HepG2 (cell line): ENCODE results near the gene MYL6B. TPM values are rescaled to one million over a fixed set of nuclear protein-coding genes. Genes with fewer than 3 reads are reported as not detected.

ENCODE experiments used
- ARHGAP35 ChIP-seq: sonication (generic); formaldehyde crosslinking; IDR thresholded peaks from 2 replicates; pipeline ENCODE4 v1.9.0; 2022; ENCODE audit warnings: mild to moderate bottlenecking, inconsistent platforms, moderate library complexity, missing genetic modification reagents, borderline replicate concordance
- ARID2 ChIP-seq: sonication (generic); formaldehyde crosslinking; IDR thresholded peaks from 2 replicates; pipeline ENCODE4 v1.8.1; 2022; ENCODE audit warnings: mild to moderate bottlenecking, missing genetic modification reagents, borderline replicate concordance
- CBX5 ChIP-seq: sonication (generic); formaldehyde crosslinking; IDR thresholded peaks from 2 replicates; pipeline ENCODE4 v1.4.0; 2020; ENCODE audit warnings: missing genetic modification reagents, borderline replicate concordance
- GFI1 ChIP-seq: sonication (generic); formaldehyde crosslinking; IDR thresholded peaks from 2 replicates; pipeline ENCODE4 v1.5.0; 2020; ENCODE audit warnings: missing genetic modification reagents, mild to moderate bottlenecking, borderline replicate concordance
- MEIS1 ChIP-seq: sonication (generic); formaldehyde crosslinking; IDR thresholded peaks from 2 replicates; pipeline ENCODE4 v1.9.0; 2021; ENCODE audit warnings: mild to moderate bottlenecking, missing genetic modification reagents, moderate library complexity, borderline replicate concordance
- MTF1 ChIP-seq: sonication (generic); formaldehyde crosslinking; IDR thresholded peaks from 2 replicates; pipeline ENCODE4 v1.5.0; 2020; ENCODE audit warnings: missing genetic modification reagents
- NFYC ChIP-seq: IDR thresholded peaks from 2 replicates; pipeline ENCODE4 v1.6.1; 2016; ENCODE audit warnings: missing genetic modification reagents, missing compliant biosample characterization
- SMARCC2 ChIP-seq: fragments of 450-650 bp; IDR thresholded peaks from 2 replicates; pipeline ENCODE4 v1.6.1; 2017; ENCODE audit warnings: antibody characterized with exemption, mild to moderate bottlenecking
- WIZ ChIP-seq: sonication (generic); formaldehyde crosslinking; IDR thresholded peaks from 2 replicates; pipeline ENCODE4 v1.5.1; 2020; ENCODE audit warnings: mild to moderate bottlenecking, missing genetic modification reagents
- ZNF547 ChIP-seq: sonication (generic); formaldehyde crosslinking; IDR thresholded peaks from 2 replicates; pipeline ENCODE4 v1.5.1; 2020; ENCODE audit warnings: mild to moderate bottlenecking, missing genetic modification reagents
- polyA plus RNA-seq, 8 experiments: library from polyadenylated mRNA; depleted of rRNA in 3 of 8; stranded (reverse) in 7 of 8; unstranded in 1 of 8; fragments of >200 nt; fragmentation: Illumina TruSeq in 4 of 8; extraction: Trizol in 4 of 8; gene quantifications; 2 replicates each; pipeline versions ENCODE4 v1.2.1 to v1.2.3, GENCODE V29; 2011 to 2016; ENCODE audit warnings: low read depth in 4 of 8, missing spikeins in 1 of 8, mixed read lengths in 1 of 8; ENCODE audit not compliant: insufficient read depth in 1 of 8
- total RNA-seq, 5 experiments: library from RNA; depleted of rRNA; stranded (reverse); fragments of >200 nt; fragmentation: Illumina TruSeq; extraction: Trizol; gene quantifications; 2 replicates each; pipeline ENCODE4 v1.2.3, GENCODE V29; 2016; ENCODE audit warnings: low read depth in 1 of 5
- TF ChIP-seq, protein P1 (sequence below): IDR thresholded peaks from 2 replicates; pipeline ENCODE4 v1.6.1; 2016; ENCODE audit warnings: missing compliant biosample characterization, missing genetic modification reagents, borderline replicate concordance
- TF ChIP-seq, protein P2 (sequence below), 2 experiments: fragments of 450-650 bp in 1 of 2; sonication (generic) in 1 of 2; formaldehyde crosslinking in 1 of 2; IDR thresholded peaks; 2 replicates each; pipeline versions ENCODE4 v1.6.1 to v1.8.0; 2016 to 2022; ENCODE audit warnings: antibody characterized with exemption in 1 of 2, mild to moderate bottlenecking in 1 of 2, missing genetic modification reagents in 1 of 2
- TF ChIP-seq, protein P3 (sequence below): sonication (generic); formaldehyde crosslinking; IDR thresholded peaks from 2 replicates; pipeline ENCODE4 v1.4.0; 2020; ENCODE audit warnings: low read depth, mild to moderate bottlenecking, missing genetic modification reagents
- TF ChIP-seq, protein P4 (sequence below): sonication (generic); formaldehyde crosslinking; IDR thresholded peaks from 2 replicates; pipeline ENCODE4 v1.4.0; 2020; ENCODE audit warnings: missing genetic modification reagents

The MYL6B gene
- total and polyA plus RNA-seq, 2 of the 13 experiments (the other 11 are each of a cell fraction or from before 2014, with no cell fraction given), result 75.7 to 88.7 TPM

DNA sequence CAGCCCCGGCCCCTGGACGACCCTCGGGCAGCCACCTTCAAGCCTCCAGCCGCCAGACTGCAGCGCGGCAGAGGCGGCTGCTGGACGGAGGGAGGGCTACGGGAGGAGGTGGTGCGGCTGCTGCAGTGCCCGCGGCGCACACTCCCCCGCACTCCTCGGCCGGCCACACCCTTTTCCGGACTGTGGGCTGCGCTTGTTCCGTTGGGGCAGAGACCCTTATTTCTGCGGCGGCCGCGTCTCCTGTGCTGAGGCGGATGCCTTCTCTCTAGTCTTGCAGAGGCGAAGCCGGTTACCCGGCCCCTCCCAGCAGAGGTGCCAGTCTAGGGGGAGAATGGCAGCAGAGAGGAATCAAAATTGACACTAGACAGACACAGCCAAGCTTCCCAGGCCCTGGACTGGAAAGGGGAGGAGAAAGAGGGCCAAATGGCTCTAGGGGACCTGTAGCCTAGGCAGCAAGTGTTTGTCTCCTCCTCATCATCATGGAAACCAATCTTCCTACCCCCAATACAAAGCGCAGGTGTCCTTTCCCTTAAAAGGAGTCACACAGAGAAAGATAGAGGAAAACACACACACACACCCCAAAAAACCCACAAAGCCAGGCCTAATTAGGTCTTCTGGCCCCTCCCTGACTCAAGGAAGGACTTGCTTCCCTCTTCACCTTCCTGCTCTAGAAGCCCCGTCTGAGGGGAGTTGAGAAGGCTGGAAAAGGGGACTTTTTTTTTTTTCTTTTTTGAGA lies 23.0 kb upstream of the MYL6B start (continued):
- TF ChIP-seq, protein P1, sequence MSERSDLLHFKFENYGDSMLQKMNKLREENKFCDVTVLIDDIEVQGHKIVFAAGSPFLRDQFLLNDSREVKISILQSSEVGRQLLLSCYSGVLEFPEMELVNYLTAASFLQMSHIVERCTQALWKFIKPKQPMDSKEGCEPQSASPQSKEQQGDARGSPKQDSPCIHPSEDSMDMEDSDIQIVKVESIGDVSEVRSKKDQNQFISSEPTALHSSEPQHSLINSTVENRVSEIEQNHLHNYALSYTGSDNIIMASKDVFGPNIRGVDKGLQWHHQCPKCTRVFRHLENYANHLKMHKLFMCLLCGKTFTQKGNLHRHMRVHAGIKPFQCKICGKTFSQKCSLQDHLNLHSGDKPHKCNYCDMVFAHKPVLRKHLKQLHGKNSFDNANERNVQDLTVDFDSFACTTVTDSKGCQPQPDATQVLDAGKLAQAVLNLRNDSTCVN (CRISPR knock-in tag), result 0 out of 2 replicates have a peak, but pooled peaks have one; percentile 20
- TF ChIP-seq GFI1 (CRISPR knock-in tag), result 0 out of 2 replicates have a peak, but pooled peaks have one; percentile 34
- peak; percentile 46; the same call in 1 of the 2 replicates for TF ChIP-seq CBX5 (CRISPR knock-in tag)
- TF ChIP-seq ARHGAP35 (CRISPR knock-in tag), result no peak
- TF ChIP-seq, protein P2, sequence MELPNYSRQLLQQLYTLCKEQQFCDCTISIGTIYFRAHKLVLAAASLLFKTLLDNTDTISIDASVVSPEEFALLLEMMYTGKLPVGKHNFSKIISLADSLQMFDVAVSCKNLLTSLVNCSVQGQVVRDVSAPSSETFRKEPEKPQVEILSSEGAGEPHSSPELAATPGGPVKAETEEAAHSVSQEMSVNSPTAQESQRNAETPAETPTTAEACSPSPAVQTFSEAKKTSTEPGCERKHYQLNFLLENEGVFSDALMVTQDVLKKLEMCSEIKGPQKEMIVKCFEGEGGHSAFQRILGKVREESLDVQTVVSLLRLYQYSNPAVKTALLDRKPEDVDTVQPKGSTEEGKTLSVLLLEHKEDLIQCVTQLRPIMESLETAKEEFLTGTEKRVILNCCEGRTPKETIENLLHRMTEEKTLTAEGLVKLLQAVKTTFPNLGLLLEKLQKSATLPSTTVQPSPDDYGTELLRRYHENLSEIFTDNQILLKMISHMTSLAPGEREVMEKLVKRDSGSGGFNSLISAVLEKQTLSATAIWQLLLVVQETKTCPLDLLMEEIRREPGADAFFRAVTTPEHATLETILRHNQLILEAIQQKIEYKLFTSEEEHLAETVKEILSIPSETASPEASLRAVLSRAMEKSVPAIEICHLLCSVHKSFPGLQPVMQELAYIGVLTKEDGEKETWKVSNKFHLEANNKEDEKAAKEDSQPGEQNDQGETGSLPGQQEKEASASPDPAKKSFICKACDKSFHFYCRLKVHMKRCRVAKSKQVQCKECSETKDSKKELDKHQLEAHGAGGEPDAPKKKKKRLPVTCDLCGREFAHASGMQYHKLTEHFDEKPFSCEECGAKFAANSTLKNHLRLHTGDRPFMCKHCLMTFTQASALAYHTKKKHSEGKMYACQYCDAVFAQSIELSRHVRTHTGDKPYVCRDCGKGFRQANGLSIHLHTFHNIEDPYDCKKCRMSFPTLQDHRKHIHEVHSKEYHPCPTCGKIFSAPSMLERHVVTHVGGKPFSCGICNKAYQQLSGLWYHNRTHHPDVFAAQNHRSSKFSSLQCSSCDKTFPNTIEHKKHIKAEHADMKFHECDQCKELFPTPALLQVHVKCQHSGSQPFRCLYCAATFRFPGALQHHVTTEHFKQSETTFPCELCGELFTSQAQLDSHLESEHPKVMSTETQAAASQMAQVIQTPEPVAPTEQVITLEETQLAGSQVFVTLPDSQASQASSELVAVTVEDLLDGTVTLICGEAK (IDR thresholded peaks at IDR 0.05), result no peak
- TF ChIP-seq, protein P2 (CRISPR knock-in tag; IDR thresholded peaks at IDR 0.05), result no peak; the same call in 1 of the 2 replicates
- TF ChIP-seq ZNF547 (CRISPR knock-in tag), result no peak
- TF ChIP-seq, protein P3, sequence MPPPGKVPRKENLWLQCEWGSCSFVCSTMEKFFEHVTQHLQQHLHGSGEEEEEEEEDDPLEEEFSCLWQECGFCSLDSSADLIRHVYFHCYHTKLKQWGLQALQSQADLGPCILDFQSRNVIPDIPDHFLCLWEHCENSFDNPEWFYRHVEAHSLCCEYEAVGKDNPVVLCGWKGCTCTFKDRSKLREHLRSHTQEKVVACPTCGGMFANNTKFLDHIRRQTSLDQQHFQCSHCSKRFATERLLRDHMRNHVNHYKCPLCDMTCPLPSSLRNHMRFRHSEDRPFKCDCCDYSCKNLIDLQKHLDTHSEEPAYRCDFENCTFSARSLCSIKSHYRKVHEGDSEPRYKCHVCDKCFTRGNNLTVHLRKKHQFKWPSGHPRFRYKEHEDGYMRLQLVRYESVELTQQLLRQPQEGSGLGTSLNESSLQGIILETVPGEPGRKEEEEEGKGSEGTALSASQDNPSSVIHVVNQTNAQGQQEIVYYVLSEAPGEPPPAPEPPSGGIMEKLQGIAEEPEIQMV (CRISPR knock-in tag), result no peak
- TF ChIP-seq SMARCC2, result no peak
- TF ChIP-seq NFYC (CRISPR knock-in tag), result no peak
- no peak for TF ChIP-seq ARID2 (CRISPR knock-in tag)
- TF ChIP-seq MEIS1 (CRISPR knock-in tag), result no peak
- TF ChIP-seq, protein P4, sequence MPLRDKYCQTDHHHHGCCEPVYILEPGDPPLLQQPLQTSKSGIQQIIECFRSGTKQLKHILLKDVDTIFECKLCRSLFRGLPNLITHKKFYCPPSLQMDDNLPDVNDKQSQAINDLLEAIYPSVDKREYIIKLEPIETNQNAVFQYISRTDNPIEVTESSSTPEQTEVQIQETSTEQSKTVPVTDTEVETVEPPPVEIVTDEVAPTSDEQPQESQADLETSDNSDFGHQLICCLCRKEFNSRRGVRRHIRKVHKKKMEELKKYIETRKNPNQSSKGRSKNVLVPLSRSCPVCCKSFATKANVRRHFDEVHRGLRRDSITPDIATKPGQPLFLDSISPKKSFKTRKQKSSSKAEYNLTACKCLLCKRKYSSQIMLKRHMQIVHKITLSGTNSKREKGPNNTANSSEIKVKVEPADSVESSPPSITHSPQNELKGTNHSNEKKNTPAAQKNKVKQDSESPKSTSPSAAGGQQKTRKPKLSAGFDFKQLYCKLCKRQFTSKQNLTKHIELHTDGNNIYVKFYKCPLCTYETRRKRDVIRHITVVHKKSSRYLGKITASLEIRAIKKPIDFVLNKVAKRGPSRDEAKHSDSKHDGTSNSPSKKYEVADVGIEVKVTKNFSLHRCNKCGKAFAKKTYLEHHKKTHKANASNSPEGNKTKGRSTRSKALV, result no peak
- no peak for TF ChIP-seq MTF1
- TF ChIP-seq WIZ (CRISPR knock-in tag), result 0 out of 2 replicates have a peak, but pooled peaks have one; percentile 39
